Pulmonary artery endothelial cell (primary cell): ENCODE measurements around the gene RNF144A. TPM values are rescaled to one million over a fixed set of nuclear protein-coding genes. Genes with fewer than 3 reads are reported as not detected.

Experiments used
- DNase-seq: peaks from one replicate; pipeline ENCODE4 v3.0.0-alpha.2; 2011; ENCODE audit warnings: low read depth, low spot score
- total RNA-seq: library from RNA; depleted of rRNA; stranded (reverse); fragments of >200 nt; gene quantifications from 2 replicates; pipeline ENCODE4 v1.2.3, GENCODE V29; 2014

Gene RNF144A
- total RNA-seq, 1 donor from 2014 or later, result 5.3 TPM

DNA sequence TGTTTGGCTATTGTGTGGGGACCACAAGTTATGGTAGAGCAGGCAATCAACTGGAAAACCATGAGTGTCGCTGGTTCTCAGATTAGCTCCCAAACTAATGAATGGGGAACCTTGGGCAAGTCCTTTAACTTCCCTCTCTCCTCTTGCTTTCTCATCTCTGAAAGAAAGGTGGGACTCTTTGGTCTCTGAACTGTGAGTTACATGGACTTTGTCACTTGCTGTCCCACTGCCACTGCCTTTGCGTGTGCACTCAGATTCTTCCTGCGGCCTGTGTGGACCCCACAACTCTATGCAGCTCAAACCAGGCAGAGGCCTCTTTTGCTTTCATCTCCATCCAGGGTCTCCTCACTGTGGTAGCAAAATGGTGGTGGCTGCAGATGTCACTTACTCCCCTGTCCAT is 86.7 kb downstream of the RNF144A start:
- no peak for DNase-seq

DNA sequence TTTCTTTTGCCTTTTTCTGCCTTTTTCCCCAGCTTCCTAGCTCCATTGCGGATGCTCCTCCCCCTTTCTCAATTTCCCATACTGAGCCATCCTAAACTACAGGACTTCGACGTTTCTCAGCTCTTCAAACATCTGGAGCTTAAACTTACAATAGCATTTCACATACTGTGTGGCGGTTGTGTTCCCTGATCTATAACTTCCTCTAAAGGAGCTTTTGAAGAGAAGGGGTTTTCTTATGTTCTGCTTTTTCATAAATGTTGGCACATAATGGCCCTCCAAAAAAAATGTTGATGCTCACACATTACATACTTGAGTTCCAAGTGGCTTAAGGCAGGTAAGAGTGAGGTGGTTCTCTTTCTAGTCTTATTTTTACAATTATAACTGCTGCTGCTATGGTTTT is 87.4 kb downstream of the RNF144A start:
- no peak for DNase-seq

DNA sequence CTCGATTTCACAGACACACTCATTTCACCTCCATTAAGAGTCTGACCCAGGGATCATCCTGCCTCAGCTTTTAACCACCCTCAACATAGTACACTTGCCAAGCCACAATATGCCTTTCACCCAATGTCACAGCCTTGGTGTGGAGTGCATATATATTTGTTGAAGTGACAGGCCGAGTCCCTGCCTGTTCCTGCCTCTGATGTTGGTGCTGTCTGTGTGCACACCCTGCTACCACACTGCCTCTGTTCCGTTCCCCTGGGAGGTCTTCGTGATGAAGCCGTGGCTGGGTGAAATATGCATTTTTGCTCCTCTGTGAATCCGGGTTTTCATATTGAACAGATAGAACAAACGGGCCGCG is 90.3 kb downstream of the RNF144A start:
- DNase-seq, result no peak

DNA sequence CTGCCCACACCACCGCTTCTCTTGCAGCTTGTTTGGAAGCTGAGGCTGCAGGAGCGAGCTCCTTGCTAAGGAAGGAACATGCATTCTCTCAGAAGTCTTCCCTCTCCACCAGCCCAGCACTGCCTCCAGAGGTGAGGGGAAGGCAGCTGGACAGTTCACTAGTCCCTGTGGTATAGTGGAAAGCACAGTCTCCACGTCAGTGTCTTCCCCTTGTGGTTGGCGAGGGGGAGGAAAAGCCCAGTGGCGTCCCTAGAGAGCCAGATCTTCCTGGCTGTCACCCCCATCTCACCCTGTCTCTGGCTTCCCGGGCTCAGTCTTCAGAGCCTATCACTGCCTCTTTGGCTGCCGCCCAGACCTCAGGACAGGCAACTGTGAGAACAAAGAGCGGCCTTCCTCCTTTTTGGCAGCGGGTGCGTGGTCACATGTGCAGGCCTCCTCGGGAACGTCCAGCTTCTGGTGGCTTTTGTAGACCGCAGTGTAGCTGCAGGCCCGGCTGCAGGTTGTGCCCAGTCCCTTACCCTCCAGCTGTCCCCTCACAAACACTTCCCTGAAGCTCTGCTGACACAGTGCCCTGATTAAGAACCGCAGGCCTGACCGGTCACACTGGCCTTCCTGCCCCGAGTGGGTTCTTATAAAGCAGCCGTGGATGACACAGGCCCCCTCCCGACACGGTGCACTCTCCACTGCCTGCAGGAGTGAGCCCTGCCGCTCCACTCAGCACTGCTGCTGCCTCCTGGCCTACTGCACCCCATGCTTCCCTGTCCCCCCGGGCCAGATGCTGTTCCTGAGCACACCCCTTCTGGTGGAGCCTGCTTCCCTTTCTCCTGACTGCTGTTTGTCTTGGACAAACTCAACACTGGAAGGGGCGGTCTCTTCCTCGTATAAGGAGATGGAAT is 90.9 kb downstream of the RNF144A start:
- no peak for DNase-seq

DNA sequence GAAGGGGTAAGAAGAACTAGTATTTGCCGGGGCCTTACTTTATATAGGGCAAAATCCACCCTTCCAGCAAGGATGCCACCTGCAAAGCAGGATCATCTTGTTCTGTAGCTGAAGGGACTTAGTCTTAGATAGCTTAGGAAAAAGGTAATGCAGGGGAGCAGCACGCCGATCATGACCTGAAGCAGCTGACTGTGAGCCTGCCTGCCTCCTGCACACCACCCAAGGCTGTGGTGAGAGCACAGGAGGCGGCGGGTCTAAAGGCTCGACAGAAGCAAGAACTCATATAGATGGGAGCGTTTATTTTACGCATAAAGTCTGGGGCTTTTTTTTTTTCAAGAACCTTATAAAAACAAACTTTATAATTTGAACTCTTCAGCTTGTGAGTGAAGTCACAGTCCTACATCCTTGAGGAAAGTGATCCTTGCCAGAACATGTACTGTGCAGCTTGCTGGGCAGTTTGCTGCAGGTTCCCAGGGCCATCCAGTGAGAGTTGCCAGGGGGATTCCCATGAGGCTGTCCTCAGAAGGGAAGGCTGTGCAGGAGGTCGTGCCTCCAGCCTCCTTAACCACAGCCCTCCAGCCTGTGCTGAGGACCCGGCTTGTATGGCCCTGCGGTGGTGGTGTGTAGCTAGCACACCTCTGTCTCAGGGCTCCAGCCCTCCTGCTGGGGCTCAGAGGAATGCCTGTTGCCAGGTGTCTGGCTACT is 92.1 kb downstream of the RNF144A start:
- DNase-seq, result no peak

DNA sequence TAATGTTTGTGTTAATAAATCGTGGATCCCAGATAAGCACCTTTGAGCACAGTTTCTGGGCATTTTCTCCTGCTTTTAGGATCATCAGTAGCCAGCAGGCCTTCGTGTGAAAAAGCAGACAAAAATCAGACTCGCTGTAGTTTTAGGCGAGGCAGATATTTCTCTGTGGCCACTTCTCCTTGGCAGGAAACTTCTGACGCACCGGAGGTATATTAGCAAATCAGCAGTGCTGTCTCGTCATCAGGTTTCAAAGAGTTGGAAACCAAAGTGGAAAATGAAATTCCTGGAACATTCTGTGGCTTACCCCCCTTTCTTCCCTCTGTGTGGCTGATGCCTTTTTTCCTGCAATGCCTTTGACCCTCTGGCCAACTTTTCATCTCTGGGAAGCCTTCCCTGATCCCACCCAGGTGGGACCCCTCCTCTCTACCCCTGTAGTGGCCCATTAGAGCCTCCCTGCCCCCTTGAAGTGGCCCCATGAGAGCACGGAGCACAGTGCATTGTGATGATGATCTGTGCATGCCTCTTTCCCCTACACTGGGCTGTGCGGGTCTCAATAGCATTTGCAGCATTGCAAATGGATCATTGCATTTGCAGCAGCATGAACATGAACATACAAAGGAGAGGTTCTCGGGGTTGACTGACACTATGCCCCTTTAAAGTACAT is 93.3 kb downstream of the RNF144A start:
- no peak for DNase-seq

DNA sequence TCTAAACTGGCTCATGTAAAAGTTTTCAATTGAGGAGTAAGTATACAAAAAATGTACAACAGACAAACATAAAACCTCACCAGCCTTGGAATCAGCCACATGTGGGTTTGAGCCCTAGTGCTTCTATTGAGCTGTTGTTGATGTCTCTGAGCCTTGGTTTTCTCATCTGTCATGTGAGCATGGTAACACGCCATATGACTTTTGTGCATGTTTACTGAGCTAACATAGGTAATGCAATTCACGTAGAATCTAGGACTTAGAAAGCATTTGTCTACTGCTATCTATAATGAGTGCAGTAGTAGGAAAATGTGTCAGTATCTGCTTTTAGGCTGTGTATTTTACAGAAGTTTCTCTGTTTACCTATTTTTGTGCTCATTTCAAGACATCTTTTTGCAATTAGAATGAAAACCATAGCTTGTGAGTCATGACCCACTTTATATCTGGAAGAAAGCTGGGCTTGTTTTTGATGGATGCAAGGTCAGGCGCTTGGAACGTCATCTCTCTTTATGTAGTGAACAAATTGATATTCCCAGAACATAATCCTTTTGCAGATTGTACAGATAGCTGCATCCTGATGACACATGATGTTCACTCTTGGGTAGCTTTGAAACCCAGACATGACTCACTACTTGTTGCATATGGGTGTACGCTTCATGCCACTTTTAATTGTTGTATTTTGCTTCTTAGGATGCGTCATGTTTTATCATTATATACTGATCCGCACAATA is 94.3 kb downstream of the RNF144A start:
- no peak for DNase-seq

DNA sequence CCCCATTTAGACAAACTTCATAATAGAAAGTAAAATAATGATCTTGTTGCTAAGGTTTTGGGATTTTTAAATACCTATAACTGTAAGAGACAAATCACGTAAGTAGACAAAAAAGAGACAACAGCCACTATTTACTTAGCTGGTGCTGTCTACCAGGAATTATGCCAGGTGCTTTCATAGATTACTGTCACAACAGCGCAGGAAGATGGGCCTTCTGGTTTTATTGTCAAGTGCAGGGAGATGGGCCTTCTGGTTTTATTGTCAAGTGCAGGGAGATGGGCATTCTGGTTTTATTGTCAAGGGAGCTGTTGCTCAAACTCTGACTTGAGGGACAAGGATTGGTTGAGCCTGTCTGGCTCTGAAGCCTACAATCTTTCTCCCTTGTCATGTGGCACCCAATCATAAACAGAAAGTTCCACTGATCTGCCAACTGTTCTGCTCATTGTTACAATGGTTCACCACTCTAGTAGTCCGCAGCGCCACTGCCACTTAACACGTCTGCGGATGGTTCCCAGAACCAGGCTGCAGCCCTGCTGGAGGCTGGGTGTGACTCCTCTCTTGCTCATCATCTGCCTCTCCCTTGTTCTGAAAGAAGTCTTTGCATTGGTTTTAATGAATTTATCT is 95.0 kb downstream of the RNF144A start:
- no peak for DNase-seq

DNA sequence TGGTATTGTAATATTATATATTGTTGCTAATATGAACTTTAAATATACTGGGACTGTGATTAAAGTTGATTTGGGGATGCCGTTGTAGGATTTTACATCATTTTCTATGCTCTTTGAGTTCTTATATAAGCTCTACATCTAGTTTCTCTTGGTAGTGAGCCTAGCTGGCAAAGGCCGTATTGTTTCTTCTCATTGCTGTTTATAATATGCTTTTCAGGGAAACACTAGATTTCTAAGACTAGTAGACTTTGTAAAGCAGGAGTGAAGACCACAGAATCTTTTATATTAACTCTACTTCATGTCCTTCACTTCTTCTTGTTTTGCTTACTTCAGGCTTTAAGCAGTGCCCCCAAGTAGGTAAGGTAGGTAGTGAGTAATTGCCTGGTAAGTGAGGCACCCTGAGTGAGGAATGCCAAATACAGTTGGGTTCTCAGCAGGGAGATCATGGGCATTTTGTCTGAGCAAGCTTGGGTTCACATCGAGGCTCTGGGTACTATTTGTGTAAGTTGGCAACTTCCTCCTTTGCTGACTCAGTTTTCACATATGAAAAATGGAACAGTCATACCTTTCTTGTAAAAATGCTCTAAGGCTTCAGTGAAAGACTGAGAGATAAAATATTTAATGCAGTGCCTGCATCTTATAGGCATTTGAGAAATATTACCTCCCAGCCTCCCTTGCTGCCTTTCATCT is 96.4 kb downstream of the RNF144A start:
- DNase-seq, result no peak

DNA sequence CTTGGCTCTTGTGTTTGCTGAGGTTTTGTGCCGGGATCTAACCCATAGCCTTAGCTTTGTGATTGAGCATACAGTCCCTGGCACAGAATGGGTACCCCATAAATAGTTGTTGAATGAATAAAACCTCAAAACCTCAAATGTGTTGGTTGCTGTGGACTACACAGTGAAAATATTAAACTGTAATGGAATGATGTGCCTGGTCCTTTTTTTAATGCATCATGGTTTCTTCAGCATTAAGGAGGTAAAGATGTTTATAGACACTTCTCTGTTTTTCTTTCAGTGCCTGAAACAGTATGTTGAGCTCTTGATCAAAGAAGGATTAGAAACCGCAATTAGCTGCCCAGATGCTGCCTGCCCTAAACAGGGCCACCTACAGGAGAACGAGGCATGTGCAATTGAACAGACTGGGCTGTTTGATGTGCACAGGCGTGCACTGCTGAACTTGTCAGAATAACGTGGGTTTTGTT is 97.0 kb downstream of the RNF144A start:
- no peak for DNase-seq

DNA sequence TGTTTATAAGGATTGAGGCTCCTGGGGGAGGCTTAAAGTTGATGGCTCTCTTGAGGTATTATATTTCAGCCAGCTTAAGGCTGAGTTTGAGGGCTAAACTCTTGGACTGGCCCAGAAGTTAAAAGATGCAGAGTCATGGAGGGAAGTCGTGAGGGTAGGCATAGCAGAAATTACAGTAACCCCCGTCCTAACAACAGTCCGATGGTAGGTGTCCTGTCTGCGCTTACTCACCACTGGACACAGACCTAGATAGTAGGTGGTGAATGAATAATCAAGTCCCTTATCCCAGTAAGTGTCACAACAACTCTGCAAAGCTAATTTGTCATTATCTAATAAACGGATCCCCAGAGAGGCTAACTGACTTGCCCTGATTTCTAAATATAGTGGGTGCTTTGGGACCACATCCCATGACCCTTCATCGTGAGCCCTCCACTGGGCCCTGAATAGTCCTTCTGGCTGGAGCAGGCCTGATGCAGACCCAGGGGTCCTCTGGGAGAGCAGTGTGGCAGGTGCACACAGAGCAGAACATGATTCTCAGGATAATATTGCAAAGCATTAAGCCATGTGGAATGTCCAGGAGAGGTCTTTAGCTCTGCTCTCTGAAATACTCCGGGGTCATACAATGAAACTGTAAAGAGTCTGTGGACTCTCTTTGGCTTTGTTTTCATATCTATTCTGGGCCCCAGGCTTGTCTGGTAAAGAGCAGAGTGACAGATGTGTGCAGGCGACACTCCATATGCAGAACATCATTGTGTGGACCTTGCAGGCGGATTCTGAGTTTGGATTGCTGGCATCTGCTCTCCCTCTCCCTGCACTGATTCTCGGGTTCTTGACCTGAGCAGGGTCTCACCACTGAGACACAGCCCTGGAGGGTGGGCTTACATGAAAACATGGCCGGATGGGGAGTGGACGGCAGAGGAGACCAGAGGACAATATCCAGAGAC is 98.1 kb downstream of the RNF144A start:
- no peak for DNase-seq

DNA sequence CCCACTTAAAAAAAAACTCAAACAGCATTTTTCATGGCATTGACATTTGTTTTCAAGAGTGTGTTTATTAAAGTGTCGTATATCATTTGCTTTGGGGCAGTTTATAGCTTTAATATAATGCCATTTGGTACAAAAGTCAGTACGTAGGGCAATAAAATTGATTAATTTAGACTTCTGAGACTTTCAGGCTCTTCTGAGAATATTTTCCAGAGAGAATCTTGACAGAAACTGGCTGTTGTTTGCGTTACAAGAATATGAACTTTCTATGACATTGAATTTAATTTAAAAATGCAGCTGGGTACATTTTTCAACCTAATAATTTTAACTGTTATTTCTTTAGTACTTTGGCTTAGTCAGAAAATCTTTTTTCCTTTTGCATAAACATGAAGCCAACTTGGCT is 98.9 kb downstream of the RNF144A start:
- DNase-seq, result no peak

DNA sequence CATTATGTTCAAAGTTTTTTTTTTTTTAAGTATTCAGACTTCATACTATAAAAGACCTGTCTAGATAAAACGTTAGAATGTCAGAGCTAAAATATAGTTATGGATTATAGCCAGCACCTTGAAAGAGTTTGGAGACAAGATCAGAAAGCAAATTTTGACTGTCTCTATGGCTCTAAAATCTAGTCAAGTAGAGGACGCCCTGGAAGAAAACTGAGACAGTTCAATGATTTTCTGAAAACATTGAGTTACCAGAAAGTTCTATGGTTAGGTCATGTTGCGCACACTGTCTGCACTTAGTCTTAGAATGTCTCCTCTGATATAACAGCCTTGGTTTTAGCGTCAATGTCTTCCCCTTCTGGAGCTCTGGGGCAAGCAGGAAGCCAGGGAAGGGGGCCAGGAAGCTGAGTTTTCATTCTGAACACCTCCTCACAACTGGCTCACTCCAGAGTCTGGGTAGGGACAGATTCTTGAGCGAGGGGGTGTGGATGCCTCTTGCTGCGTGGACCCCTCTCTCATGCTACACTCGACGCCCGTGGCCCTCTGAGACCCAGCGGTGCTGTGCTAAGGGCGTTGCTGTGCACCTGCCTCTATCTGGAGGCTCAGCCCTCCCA is 99.5 kb downstream of the RNF144A start:
- DNase-seq, result no peak

DNA sequence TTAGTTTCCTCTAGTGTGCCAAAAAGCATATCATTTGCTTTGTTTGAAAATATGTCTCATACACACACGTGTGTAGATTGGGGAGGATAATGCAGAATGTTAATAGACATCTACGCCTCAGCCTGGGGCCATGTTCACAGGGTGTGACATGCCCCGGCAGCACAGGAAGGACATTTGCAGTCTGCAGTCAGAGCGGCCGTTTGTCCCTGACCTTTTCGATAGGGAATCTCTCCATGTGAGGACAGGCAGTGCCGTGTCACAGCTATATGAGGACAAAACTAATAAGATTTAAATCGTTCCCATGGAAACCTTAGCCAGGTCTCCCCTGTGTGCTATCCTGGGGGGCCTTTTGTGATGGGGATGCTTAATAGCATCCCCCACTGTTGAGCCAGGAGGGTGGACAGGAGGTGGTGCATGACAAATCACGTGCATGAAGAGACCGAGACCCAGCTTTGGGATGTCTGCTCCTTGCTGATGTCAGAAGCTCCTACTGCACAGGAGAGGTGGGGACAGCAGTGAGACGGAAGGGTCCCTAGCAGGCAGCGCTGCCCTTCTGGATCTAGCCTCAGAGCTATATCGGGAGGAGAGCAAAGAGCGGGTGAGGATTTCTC is 100.6 kb downstream of the RNF144A start:
- DNase-seq, result no peak

DNA sequence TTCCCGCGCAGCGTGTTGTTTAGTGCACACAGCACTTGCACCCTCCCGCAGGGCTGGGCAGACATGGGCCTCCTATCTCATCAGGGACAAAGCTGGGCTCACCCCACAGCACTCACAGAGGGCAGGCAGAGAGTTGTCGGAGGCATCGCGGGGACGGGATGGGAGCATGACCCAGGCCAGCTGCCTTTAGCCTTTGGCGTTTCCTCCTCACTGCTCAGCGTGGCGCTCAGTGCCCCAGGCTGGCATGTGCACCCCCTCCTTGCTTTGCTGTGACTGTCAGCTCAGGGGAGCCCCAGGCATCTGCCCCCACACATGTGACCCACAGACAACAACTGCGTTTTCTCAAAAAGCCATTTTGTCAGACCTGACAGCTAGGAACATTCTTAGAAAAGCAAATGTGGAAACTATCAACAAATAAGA is 101.1 kb downstream of the RNF144A start:
- DNase-seq, result no peak

DNA sequence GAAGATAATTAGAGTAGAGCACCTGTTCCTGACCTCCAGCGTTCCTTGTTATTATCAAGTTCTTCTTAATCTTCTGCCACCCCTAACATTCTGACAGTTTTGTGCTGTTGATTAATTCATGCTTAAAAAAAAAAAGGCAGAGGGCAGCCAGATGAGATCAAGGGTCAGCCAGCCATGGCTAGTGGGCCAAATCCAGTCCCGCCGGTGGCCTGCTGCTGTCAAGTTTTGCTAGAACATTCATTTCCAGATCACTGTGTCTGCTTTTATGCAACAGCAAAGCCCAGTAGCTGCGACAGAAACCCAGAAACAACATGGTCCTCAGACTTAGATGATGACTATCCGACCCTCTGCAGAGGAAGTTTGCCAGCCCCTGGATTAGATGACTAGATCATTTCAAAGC is 101.6 kb downstream of the RNF144A start:
- DNase-seq, result no peak

DNA sequence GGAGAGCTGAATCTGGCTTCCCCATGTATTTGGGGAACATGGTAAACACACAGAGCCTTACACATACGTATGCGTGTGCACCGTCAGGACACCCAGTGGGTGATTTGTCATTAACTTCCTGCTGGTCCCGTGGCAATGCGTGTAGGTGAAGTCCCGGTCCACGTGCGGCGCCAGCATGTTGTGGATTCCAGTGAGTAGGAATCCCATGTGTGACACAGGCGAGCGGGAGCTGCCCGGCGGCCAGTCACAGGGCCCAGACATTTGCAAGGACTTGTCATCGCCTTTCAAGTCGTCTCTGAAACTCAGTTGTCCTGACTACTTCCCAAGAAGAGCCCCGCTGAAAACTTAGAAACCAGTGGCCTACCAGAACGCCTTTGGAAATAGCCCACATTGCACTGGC is 102.0 kb downstream of the RNF144A start:
- DNase-seq, result no peak

DNA sequence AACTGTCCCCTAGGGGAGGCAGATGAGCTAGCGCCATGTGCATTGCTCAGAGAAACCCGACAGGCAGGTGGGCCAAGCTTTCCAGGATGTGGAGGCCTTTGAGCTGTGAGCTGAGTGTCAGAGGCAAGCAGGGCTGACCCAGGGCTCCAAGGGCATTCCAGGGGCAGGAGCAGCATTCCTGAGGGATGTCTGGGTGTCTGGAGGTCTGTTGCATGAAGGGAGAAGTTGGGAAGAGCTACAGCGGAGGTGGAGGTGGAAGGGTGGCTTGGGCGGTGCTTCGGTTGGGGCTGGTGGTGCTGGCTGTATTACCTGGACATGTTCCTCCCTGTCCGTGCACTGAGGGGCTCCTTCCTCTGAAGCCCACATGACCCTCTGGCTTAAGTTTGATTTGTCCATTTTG is 102.8 kb downstream of the RNF144A start:
- DNase-seq, result no peak

DNA sequence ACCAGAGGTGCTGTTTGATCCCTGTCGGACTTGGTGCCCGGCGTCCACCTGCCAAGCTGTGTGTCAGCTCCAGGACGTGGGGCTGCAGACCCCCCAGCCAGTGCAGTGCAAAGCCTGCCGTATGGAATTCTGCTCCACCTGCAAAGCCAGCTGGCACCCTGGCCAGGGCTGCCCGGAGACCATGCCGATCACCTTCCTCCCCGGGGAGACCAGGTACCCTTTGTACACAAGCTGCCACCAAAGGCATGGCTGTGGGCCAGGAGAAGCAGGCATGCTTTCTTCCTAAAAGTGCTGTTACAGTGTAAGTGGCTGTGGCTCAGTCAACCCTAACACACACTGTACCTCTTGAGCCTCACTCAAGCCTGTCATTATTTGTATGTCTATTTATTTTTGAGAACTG is 103.3 kb downstream of the RNF144A start:
- DNase-seq, result no peak
